ENCODE results near the gene RAB5B.
A peak's percentile ranks its signal among the peaks of the same experiment; 100 is the strongest.

Gene RAB5B

DNA sequence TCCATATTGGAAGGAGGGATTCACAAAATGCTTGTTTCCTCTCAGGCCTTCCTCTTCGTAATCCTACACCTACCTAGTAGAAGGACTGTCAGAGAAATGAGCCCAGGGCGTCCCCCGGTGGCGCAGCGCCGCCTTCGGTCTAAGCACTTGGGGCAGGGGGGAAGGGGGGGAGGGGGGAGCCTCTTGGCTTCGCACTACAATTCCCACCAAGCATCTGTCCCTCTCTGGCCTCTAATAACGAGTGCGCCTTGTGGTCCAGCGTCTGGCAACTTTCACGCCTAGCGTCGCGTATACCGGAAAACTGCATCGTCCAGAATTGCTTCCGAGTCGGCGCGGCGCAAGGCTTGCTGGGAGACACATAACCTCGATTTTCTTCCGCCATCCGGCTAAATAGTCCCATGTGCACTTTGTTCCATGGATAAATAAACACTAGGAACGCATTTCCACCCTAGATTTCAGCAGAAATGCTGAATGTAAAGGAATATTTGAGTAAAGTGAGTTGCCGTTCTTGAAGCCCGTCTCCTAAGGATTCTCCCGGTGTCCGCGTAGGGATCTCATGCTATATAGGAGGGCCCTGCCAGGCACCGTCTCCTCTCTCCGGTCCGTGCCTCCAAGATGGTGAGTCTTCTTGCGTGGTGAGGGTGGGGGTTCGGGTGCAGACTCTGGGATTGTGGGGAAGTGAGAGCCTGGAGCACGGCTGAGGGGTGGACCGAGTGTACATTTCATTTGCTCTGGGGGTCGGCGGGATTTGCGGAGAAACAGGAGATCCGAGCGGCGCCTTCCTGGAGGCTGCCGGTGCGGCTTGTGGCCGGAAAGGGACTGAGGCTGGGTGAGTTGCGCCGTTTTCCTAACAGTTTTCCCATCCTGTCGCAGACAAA, 67.9 kb downstream of the RAB5B start, which contains the start of gene RPS26 (continued):
- TF ChIP-seq, protein P1, sequence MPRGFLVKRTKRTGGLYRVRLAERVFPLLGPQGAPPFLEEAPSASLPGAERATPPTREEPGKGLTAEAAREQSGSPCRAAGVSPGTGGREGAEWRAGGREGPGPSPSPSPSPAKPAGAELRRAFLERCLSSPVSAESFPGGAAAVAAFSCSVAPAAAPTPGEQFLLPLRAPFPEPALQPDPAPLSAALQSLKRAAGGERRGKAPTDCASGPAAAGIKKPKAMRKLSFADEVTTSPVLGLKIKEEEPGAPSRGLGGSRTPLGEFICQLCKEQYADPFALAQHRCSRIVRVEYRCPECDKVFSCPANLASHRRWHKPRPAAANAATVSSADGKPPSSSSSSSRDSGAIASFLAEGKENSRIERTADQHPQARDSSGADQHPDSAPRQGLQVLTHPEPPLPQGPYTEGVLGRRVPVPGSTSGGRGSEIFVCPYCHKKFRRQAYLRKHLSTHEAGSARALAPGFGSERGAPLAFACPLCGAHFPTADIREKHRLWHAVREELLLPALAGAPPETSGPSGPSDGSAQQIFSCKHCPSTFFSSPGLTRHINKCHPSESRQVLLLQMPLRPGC (tag by site-specific recombination; IDR thresholded peaks at IDR 0.05), result peak; percentile 93
- peak; percentile 76 for TF ChIP-seq PATZ1 (tag by site-specific recombination; IDR thresholded peaks at IDR 0.05)
- peak; percentile 98 for TF ChIP-seq ZNF24 (tag by site-specific recombination; IDR thresholded peaks at IDR 0.05)
- peak; percentile 93 for TF ChIP-seq REPIN1 (tag by site-specific recombination; IDR thresholded peaks at IDR 0.05; ENCODE audit: low read depth)
- no peak; the same call in 1 of the 2 replicates for TF ChIP-seq MZF1 (tag by site-specific recombination; IDR thresholded peaks at IDR 0.05; ENCODE audit: borderline replicate concordance)
- TF ChIP-seq ZNF274 (IDR thresholded peaks at IDR 0.05; ENCODE audit: low read length), result no peak
- TF ChIP-seq ZNF274 (tag by site-specific recombination; IDR thresholded peaks at IDR 0.05; ENCODE audit: borderline replicate concordance), result no peak
- 0 out of 2 replicates have a peak, but pooled peaks have one; percentile 7 for TF ChIP-seq ZNF548 (tag by site-specific recombination; IDR thresholded peaks at IDR 0.05)
- peak; percentile 99 for TF ChIP-seq ZXDB (tag by site-specific recombination; IDR thresholded peaks at IDR 0.05)
- peak; percentile 65 for TF ChIP-seq GLIS2 (tag by site-specific recombination; IDR thresholded peaks at IDR 0.05)
- TF ChIP-seq ZNF561 (tag by site-specific recombination; IDR thresholded peaks at IDR 0.05; ENCODE audit: borderline replicate concordance), result peak; percentile 99
- no peak for TF ChIP-seq ZNF585B (tag by site-specific recombination; IDR thresholded peaks at IDR 0.05)
- TF ChIP-seq RBAK (tag by site-specific recombination; IDR thresholded peaks at IDR 0.05), result no peak
- peak; percentile 98 for TF ChIP-seq ZBTB48 (tag by site-specific recombination; IDR thresholded peaks at IDR 0.05)
- TF ChIP-seq ZBTB20 (tag by site-specific recombination; IDR thresholded peaks at IDR 0.05), result peak; percentile 69
- TF ChIP-seq ZNF335 (tag by site-specific recombination; conservative IDR thresholded peaks at IDR 0.05), result peak; percentile 75
- TF ChIP-seq ZNF658 (tag by site-specific recombination; IDR thresholded peaks at IDR 0.05), result no peak
- TF ChIP-seq ZSCAN30 (tag by site-specific recombination; IDR thresholded peaks at IDR 0.05), result peak; percentile 90
- TF ChIP-seq ZNF394 (tag by site-specific recombination; IDR thresholded peaks at IDR 0.05; ENCODE audit: borderline replicate concordance), result peak; percentile 82
- TF ChIP-seq ZBTB17 (tag by site-specific recombination; IDR thresholded peaks at IDR 0.05), result peak; percentile 98
- TF ChIP-seq ZNF843 (tag by site-specific recombination; IDR thresholded peaks at IDR 0.05), result peak; percentile 77
- no peak for TF ChIP-seq ZNF175 (tag by site-specific recombination; IDR thresholded peaks at IDR 0.05)
- TF ChIP-seq OVOL3 (tag by site-specific recombination; IDR thresholded peaks at IDR 0.05), result peak; percentile 70; the same call in 1 of the 2 replicates
- TF ChIP-seq ZNF266 (tag by site-specific recombination; IDR thresholded peaks at IDR 0.05; ENCODE audit: low read depth), result peak; percentile 25; the same call in 1 of the 2 replicates
- no peak for TF ChIP-seq ZNF341 (tag by site-specific recombination; IDR thresholded peaks at IDR 0.05; ENCODE audit: low read depth)
- TF ChIP-seq MEIS1 (CRISPR knock-in tag; IDR thresholded peaks at IDR 0.05; ENCODE audit: borderline replicate concordance), result no peak
- TF ChIP-seq, protein P2, sequence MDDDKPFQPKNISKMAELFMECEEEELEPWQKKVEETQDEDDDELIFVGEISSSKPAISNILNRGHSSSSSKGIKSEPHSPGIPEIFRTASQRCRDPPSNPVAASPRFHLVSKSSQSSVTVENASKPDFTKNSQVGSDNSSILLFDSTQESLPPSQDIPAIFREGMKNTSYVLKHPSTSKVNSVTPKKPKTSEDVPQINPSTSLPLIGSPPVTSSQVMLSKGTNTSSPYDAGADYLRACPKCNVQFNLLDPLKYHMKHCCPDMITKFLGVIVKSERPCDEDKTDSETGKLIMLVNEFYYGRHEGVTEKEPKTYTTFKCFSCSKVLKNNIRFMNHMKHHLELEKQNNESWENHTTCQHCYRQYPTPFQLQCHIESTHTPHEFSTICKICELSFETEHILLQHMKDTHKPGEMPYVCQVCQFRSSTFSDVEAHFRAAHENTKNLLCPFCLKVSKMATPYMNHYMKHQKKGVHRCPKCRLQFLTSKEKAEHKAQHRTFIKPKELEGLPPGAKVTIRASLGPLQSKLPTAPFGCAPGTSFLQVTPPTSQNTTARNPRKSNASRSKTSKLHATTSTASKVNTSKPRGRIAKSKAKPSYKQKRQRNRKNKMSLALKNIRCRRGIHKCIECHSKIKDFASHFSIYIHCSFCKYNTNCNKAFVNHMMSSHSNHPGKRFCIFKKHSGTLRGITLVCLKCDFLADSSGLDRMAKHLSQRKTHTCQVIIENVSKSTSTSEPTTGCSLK (tag by site-specific recombination; IDR thresholded peaks at IDR 0.05), result no peak
- TF ChIP-seq ZNF426 (tag by site-specific recombination; IDR thresholded peaks at IDR 0.05), result 0 out of 2 replicates have a peak, but pooled peaks have one; percentile 8
- no peak; the same call in 1 of the 2 replicates for TF ChIP-seq ZNF366 (tag by site-specific recombination; conservative IDR thresholded peaks at IDR 0.05)
- no peak for TF ChIP-seq SCRT1 (tag by site-specific recombination; IDR thresholded peaks at IDR 0.05; ENCODE audit: borderline replicate concordance)
- peak; percentile 100 for TF ChIP-seq ZEB2 (tag by site-specific recombination; IDR thresholded peaks at IDR 0.05)
- TF ChIP-seq SP2 (tag by site-specific recombination; IDR thresholded peaks at IDR 0.05), result peak; percentile 90
- peak; percentile 34; the same call in 1 of the 2 replicates for TF ChIP-seq ZNF785 (tag by site-specific recombination; IDR thresholded peaks at IDR 0.05)
- peak; percentile 33 for TF ChIP-seq ZNF654 (tag by site-specific recombination; IDR thresholded peaks at IDR 0.05; ENCODE audit: low read depth)
- TF ChIP-seq ZNF701 (tag by site-specific recombination; IDR thresholded peaks at IDR 0.05), result no peak
